Thyroid gland (tissue), 4 donors: ENCODE measurements around the gene DQX1.

Source experiments
- POLR2A ChIP-seq, 2 donors: fragments of 450-650 bp; IDR thresholded peaks; one replicate each; pipeline ENCODE4 v1.6.1; 2017; ENCODE audit warnings: antibody characterized with exemption in 2 of 2, mild to moderate bottlenecking in 2 of 2, moderate library complexity in 1 of 2
- TF ChIP-seq, protein P1 (sequence below), 6 experiments: fragments of 200-600 bp in 3 of 6; fragments of 450-650 bp in 3 of 6; sonication (generic) in 3 of 6; IDR thresholded peaks; one replicate each; pipeline ENCODE4 v1.5.1; 2016 to 2019; ENCODE audit warnings: antibody characterized with exemption in 6 of 6, mild to moderate bottlenecking in 2 of 6, inconsistent platforms in 1 of 6, moderate library complexity in 1 of 6

GRCh38 chr2:74515271-74515980 is 10.6 kb downstream of the DQX1 start:
- TF ChIP-seq, protein P1, sequence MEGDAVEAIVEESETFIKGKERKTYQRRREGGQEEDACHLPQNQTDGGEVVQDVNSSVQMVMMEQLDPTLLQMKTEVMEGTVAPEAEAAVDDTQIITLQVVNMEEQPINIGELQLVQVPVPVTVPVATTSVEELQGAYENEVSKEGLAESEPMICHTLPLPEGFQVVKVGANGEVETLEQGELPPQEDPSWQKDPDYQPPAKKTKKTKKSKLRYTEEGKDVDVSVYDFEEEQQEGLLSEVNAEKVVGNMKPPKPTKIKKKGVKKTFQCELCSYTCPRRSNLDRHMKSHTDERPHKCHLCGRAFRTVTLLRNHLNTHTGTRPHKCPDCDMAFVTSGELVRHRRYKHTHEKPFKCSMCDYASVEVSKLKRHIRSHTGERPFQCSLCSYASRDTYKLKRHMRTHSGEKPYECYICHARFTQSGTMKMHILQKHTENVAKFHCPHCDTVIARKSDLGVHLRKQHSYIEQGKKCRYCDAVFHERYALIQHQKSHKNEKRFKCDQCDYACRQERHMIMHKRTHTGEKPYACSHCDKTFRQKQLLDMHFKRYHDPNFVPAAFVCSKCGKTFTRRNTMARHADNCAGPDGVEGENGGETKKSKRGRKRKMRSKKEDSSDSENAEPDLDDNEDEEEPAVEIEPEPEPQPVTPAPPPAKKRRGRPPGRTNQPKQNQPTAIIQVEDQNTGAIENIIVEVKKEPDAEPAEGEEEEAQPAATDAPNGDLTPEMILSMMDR (IDR thresholded peaks at IDR 0.05) = no peak
- TF ChIP-seq POLR2A (IDR thresholded peaks at IDR 0.05) = no peak
